HG03196 (cell line): ENCODE measurements around the gene LARGE1.
A peak's percentile ranks its signal among the peaks of the same experiment; 100 is the strongest.
"Not testable (repeated sequence)": the region's sequence is repeated elsewhere in the genome, so short reads cannot be mapped to it uniquely, and the experiment has no call there.

Experiments used
- ATAC-seq: cut with Tn5 transposase; IDR thresholded peaks from one replicate; pipeline ENCODE4 v1.9.1; 2021; ENCODE audit not compliant: unreplicated experiment

The LARGE1 gene

DNA sequence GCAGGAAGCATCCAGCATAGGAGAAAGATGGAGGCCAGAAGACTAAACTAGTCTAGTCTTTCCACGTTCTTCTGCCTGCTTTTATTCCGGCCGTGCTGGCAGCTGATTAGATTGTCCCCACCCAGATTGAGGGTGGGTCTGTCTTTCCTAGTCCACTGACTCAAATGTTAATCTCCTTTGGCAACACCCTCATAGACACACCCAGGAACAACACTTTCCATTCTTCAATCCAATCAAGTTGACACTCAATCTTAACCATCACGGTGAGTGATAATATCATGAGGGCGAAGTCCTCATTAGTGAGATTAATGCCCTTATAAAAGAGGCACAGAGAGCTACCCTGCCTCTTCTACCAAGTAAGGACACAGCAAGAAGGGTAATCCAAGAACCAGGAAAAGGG lies 424.2 kb downstream of the LARGE1 start:
- no peak for ATAC-seq

DNA sequence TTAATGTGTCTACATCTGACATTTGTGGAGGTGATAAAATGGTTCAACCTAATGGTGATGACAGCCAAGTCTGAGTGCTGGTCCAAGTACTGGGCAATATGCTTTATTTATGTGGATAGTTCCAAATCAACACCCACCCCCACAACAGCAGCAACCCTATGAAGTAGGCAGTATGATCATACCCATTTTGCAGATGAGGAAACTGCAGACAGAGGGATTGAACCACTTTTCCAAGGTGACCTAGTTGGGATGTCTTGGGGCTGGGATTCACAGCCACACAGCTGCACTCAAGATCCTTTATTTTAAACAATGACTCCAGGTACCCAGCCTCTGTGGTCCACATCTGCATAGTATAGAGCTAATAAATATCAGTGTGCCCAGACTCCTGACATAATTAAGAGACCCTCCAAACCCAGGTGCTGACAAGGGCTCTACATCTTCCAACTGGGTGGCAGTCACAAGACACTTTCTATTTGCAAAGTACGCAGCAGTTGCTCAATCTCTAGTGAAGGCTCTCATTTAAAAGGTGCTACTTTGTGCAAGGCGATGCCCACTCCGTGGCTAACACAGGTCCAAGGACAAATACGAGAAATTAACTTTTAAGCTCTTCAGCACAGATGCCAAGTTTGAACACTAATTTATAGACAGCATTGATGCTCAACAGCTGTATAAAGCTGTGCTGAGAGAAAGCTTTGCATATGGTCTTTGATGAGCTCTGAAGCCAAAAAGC lies 426.6 kb downstream of the LARGE1 start:
- no peak for ATAC-seq

DNA sequence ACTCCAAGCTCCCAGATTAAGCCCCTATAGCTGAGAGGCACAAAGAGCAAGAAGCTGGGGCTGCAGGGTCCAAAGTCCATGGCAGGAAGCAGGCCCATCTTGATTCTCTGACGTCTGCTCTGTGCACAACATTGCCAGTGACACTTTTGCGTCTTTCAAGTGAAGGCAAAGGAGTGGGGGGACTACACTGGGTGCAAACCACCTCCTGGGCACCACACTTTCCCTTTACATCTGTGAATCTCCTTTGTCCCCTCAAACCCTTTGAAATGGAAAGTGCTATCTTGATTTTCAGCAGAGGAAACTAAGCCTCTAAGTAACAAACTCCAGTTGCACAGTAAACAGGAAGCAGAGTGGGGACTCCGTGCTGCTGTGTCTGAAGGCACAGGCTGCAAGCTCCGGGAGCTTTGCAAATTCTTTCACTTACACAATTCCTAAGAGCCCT lies 428.0 kb downstream of the LARGE1 start:
- no peak for ATAC-seq

DNA sequence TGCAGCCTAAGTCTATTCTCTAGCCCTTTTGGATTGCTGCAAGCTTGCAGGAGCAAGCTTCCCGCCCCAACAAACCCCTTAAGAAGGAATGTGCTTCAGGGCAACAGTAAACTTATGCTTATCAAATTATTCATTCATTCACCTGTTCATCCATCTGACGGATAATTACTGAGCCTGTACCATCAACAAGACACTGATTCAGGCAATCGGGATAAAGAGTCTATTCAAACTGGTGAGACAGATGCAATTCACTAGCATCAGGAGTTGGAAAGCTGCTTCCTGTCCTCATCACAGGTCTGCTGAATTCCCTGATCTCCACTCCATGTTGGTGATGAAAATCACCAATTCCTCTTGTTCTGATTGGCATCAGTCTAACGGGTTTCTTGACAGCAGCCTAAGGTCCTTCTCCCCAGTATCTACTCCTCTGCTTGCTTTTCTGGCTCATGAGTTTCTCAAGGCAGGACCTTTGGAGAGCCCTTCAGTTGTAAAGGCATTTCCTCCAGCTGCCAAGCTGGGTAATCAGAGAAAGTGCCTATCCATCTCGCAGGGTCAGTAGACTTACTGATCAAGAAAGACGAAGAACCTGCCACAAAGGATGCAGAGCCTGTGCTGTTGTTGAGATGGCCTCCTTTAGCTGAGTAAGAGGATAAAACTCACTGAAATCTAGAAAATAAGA lies 433.1 kb downstream of the LARGE1 start:
- ATAC-seq = no peak

DNA sequence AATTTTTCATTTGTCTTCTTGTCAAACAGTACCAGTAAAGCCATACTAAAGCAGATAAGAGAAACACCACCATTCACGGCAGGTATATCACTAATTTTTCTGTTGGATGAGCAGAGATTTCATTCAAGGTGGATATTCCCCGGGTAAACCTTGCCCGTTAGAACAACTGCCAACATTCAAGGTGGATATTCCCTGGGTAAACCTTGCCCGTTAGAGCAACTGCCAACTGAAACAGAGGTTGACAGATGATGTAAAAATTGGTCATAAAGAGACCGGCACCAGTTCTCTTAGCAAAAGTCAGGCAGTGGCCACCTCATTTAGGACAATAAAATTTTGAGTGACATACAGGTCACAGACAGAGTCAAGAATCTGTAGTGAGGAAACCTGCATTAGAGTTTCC lies 438.7 kb downstream of the LARGE1 start:
- no peak for ATAC-seq

DNA sequence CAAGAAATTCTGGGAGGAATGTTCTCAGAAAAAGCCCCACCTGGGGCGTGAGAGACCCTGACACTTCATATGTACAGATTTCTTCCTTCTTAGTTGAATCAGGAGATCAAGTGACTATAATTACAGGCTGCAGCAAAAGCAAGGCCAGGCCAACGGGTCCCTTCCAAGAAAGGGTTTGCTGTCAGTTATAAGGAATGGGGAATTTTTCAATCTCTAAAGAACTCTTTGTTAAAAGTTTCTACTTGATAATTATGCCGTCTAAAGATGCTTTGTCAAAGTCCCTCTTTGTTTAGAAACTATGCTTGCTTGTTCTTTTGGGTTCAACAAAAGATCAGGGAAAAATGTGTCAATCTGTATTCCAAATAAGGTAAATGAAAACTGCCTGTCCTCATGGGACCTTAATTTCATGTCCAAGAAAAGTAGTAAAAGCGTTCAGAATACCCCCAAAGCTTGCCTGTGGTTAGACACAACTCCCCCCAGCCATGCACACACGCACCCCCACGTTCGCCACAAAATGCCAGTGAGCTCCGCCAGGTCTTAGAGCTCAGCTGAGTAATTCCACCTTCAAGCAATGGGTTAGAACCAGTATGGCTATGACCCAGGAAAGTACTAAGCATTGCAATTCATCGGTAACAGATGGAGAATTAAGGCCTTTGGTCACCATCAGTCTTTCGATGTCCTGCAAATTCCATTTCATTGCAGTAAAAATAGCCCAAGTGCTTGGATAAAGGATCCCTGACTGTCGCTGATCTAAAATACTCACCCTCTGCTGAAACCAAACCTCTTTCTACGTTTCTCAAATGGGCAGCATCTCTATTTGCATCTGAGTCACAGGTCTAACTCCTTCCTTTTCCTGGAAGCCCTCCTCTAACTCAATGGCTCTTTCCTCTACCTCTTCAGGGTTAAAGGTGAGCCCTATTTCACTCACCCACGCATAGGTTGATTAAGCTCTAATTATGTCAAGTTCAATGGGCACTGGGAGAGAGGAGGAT lies 442.9 kb downstream of the LARGE1 start:
- no peak for ATAC-seq

DNA sequence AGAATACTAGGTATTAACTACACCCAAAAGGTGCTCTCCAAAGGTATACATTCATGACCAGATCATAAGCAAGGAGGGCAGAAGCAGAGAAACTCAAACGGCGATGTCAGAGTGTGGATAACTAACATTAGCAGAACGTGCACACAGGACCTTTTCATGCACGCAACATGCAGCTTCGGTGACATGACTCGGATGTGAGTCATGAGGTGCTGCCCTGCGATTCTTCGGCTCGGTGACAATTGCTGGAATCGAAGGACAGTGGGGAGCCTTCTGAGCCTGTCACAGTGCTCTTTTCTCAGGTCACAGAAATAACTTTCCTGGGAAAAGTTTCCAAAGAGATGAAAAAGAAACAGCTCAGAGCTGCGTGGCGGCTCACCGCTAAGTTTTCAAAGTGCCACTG lies 443.6 kb downstream of the LARGE1 start:
- no peak for ATAC-seq

DNA sequence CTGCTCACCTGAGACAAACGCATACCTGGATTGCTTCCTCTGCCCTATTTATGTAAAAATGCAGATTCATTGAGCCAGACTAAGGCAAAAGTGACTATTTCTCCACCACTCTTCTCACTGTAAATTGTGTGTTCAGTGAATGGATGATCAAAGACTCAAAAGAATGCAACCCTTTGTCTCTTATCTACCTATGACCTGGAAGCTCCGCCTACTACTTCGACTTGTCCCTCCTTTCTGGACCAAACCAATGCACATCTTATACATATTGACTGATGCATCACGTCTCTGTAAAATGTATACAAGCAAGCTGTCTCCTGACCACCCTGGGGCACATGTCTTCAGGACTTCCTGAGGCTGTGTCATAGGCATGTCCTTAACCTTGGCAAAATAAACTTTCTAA lies 444.1 kb downstream of the LARGE1 start:
- no peak for ATAC-seq

DNA sequence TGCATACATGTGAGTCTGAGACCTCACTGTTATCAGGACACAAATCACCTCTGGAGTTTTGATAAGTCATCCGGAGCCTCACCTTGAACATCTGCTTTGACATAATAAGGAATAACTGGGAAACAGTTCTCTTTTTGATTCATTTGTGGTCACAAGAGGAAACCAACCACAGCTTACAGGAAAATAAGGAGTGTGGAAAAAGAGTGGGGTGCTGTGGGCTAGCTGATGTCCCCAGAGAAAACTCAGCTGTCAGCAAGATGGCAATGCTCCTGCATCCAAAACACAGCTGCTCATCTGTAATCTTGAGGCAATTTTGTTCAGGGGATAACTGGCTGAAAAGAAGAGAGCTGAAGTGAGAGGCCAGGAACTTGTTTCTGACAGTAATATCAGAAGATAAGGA lies 445.7 kb downstream of the LARGE1 start:
- no peak for ATAC-seq

DNA sequence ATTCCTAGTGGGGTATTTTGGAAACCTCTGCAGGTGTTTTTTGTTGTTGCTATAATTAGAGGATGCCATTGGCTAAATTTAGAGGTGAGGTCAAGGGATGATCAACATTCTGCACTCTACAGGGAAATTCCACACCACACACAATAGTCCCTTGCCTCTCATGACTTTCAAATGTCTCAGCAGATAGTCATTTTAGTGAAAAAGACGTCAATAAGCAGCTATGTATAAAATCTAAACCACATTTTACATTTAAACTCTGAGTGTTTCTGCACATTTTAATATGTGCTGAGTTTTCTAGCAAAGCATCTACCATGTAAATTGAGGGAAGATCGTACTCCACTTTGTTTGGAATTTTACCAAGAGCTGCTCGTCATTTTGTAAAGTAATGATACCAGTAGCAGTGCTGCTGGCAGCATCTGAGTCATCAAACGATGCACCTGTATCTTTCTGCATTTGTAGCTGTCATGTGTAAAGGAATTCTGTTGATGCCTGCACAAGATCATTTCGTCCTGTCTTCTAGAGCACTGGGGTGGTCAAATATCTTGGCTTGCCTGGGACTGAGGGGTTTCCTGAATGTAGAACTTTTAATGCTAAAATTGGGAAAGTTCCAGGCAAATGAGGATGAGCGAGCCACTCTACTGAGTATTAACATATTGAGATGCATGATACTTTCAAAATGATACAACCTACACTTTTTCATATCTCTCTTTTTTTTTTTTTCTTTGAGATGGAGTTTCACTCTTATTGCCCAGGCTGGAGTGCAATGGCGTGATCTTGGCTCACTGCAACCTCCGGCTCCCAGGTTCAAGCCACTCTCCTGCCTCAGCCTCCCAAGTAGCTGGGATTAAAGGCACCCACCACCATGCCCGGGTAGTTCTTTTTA lies 447.6 kb downstream of the LARGE1 start:
- ATAC-seq = peak; percentile 43

DNA sequence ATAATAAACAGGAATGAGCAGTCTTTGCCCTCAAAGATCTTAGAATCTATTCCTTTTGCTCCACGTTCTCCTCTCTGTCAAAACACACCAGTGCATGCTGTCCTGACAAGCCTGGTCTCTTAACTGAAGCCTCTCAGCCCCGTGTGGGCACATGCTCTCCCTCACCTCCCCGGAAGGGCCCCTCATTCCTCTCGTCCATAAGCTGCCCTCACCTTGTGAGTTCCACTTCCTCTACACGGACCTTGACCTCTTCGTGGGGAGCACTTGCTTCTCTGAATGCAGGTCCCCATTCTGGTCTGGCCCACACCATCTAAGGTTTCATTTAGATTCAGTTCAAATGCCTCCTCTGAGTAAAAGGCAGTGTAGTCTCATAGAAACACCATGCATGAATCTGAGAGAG lies 449.8 kb downstream of the LARGE1 start:
- ATAC-seq = no peak

DNA sequence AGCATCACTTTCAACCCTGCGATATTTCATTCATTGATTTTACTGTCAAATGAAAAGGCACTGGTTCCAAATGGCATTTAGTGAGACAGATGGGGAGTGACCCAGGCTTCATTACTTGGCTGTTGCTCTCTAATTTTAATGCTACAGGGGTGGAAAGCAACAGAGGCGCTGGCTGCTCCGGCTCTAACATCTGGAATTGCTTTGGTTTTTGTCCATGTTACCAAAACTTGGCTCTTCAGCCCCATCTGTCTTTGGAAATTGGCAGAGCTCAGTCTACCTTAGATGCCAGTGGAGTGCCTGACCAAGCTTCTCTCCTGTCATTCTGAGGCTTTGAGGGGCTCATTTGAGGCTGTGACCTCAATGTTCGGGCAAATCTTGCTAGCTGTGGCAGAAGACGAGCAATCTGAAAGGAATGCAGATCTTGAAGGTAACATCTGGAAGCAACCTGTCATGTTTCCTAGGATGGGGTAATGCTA lies 452.6 kb downstream of the LARGE1 start:
- no peak for ATAC-seq

DNA sequence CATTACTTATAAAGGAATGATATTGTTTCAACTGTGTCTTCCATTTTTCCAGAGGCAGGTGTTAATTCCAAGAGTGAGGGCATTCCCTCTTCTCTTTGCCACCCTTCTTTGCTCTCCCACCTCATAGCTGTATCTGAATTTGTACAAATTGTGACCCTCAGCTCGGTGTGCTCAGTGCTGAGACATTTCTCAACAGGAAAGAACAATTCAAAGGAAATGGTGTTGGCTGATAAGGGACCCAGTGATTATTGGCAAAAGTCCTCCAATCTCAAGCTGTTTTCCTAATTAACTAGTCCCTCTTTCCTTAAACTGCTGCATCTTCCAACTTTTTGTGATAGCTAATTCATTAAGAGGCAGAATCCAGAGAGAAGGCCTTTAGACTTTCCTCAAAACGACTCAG lies 453.2 kb downstream of the LARGE1 start:
- ATAC-seq = no peak

DNA sequence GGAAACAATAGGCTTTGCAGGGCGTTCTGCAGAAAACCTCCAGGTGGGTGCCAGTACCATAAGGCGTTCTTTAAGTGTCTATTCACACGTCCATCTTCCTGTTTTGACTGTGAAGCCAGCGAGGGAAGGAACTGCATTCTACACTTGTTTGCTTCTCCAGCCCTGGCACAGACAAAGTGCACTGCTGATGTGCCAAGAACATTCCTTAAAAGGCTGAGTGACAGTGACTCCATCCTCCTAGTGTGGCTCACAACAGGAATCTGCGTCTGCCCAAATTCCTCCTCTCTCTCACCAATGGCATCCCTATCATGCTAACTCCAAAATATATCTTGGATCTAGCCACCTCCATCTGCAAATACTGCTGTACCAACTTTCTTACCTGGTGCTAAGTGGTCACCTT lies 454.7 kb downstream of the LARGE1 start:
- ATAC-seq = no peak

DNA sequence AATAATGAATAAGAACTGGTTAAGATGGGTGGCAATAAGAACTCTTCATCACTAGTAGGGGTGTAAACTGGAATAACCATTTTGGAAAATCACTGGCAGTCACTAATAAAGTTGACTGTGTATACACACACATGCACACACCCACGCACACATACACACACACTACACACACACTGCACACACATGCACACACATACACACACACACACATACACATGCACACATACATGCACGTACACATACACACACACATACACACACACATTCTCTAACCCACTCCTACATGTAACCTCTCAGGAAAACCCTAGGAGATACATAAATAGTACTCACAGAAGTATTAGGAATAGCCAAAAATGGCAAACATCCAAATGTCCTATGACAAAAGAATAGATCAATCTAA lies 455.6 kb downstream of the LARGE1 start:
- ATAC-seq = no peak

DNA sequence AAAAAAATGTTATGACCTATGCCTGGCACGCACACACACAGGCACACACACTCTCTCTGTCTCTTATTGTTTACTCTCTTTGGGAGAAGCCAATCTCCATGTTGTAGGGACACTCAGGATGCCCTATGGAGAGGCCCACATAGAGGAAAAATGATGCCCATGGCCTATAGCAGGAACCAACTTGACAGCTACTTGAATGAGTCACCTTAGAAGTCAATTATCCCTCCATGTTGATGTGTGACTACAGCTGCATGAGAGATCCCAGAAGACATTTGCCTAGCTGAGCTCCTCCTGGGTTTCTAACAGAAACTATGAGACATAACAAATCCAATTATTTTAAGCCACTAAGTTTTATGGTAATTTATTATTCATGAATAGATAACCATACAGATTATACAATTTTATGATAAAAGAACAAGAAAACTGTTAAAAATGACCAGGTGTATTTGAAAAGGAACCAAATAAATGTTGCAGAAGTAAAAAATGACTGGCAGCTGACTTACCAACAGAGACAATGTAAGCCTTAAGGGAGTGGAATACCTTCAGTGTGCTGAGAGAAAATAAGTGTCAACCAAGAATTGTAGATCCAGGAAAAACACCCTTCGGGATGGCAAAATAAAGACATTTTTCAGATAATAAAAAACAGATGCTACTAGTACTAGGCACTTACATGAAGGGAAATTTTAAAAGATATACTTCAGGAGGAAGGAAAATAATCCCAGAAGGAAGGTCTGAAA lies 458.4 kb downstream of the LARGE1 start:
- ATAC-seq = no peak

DNA sequence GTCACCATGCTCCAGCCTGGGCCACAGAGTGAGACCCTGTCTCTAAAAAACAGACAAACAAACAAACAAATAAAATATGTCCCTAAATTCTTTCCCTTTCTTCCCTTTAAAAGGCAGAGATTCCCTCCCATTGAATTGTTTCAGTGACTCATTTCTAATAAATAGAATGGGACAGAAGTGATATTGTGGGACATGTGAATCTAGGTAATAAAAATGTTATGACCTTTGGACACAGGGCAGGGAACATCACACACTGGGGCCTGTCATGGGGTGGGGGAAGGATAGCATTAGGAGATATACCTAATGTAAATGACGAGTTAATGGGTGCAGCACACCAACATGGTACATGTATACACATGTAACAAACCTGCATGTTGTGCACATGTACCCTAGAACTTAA lies 459.0 kb downstream of the LARGE1 start:
- ATAC-seq = not testable (repeated sequence)

DNA sequence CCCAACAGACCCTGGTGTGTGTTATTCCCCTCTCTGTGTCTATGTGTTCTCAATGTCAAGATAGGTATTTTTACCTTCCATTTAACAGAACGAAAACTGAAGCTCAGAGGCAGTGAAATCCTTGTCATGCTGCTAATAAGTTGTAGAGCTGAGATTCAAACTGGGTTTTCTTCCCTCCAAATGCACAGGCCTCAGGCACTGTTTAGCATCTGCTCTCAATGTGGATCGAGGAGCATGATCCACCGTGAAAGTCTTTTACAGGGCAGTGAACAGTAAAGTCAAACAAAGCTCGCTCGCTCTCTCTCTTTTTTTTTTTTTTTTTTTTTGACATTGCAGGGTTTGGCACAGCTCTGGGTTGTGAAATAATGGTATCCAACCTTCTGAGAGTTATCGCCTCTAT lies 461.1 kb downstream of the LARGE1 start:
- ATAC-seq = no peak

DNA sequence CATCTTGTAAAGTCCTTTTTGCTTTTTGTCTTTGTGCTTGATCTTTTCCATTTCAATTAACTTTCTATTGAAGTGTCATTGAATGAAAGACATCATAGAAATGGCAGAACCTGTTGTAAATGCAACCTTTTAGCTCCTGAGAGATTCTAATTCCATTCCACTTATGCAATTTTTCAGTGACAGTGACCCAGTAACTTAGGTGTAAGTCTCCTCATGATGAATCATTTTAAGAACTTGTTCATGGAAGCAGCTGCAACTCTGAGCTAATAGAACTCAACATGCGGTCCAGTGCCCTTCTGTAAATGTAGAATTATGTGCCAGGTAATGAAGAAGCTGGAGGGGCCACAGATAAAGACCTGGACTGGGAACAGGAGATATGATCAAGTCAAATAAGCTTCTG lies 463.8 kb downstream of the LARGE1 start:
- ATAC-seq = no peak

DNA sequence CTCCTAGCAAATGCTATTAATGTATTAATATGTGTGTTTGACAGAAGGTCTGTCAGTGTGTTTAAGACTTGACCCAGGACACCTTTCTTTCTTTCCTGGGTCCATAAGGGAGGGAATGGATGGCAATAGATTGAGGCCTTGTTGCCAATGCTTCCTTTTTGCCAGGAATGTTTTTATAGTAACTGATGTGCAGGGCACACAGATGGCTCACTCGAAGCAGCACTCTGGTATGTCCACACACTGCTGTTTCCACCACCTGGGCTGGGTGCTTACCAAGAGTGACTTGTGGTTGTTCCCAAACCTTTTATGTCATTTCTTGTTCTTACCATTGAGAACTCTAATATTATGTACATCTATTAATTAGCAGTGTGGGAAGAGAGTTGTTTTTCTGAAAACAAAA lies 465.2 kb downstream of the LARGE1 start:
- ATAC-seq = no peak
